AML-193 (cell line): ENCODE measurements around the gene TXN.
"Not testable (repeated sequence)": the region's sequence is repeated elsewhere in the genome, so short reads cannot be mapped to it uniquely, and the experiment has no call there.

Source experiments
- DNase-seq, 2 experiments: peaks; one replicate each; lab custom pipeline; 2025; lab: John Stamatoyannopoulos, UW

The TXN gene

DNA sequence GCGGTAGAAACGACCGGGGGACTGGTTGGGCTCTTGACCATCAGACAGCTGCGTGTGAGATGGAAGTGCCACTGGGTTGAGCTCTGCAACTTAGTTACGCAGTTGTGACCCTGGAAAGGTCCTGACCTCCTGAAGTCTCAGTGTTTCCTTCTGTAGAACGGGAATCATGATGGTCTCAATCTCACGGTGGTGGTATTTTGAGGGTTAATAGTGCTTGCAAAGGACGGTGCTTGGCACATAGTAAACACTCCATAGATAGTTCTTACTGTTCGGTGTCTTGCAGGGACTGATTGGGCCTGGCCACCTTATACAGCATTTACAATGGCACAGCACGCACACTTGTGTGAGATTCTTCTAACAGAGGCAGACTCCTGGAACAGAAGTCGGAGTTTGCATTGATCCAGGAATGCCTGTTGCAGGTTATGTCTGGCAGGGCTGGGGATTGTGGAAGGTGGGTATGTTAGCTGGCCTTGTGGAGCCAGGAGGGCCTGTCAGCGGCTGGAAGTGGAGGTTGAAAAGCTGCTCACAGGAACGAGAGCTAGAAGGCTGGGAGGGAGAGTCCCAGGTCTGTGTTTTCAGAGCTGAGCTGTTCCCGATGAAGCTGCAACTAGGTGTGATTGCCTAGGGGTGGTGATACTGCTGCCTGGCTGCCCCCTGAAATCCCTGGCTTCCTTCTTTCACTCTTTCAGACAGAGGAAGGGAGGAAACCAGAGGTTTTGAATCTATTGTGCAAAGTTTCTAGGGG lies 962 bp upstream of the TXN start:
- peak; percentile 19 to 36 for DNase-seq

DNA sequence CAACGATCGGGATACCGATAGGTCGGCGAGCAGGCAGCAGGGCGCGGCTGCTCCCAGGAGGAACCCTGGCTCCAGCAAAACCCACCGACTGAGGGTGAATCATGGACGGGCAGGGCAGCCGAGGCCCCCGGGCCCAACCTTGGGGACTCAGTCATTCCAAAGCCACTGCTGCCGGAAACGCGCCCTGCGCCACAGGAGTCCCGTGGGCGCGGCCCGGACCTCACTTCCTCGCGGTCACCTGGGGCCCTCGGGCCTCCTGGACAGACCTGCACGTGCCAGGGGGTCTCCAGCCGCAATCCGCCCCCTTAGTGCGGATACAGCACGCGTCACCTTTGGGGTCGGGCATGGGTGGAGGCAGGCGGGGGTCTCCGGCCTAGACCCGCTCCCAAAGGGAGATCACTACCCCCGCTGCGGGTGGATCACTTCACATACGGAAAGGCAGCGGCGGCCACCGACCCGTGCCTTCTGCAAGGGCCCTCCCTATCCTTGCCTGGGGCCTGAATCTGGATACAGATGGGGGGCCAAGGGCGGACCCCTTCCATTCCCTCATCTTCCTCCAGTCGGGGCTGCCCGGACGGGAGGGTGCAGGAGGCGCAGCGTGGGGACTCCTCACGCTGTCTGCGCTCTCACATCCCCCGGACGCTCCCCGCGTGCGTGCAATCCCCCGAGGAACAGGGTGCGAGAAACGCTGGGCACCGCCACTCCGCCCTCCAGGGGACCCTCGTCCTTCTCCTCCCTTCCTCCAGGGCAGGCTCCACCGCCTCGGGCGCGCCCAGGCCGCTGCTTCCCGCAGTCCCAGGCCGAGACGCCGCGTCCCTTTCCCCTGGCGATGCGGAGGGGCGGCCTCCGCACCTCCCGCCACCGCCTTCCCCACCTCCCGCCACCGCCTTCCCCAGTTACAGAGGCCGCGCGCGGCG lies 586 bp downstream of the TXN start:
- DNase-seq = peak in 1 of 2 experiments; percentile 29

- no peak for DNase-seq
These were observed 1.3 kb downstream of the TXN start for GRCh38 chr9:110255034-110255462.

GRCh38 chr9:110254500-110254899 lies 1.8 kb downstream of the TXN start:
- no peak for DNase-seq

- peak; percentile 16 to 21 for DNase-seq
These were observed 3.7 kb downstream of the TXN start for GRCh38 chr9:110252509-110253139.

DNA sequence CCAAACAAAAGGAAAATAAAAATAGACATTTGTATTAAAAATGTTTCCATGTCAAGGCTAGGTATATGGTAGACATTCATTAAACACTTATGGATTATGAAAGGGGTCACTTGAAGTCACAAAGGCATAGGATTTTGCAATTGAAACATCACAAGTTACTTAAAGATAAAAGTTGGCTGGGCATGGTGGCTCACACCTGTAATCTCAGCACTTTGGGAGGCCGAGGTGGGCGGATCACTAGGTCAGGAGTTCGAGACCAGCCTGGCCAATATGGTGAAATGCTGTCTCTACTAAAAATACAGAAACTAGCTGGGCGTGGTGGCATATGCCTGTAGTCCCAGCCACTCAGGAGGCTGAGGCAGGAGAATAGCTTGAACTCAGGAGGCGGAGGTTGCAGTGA lies 4.5 kb downstream of the TXN start:
- DNase-seq = not testable (repeated sequence)

DNA sequence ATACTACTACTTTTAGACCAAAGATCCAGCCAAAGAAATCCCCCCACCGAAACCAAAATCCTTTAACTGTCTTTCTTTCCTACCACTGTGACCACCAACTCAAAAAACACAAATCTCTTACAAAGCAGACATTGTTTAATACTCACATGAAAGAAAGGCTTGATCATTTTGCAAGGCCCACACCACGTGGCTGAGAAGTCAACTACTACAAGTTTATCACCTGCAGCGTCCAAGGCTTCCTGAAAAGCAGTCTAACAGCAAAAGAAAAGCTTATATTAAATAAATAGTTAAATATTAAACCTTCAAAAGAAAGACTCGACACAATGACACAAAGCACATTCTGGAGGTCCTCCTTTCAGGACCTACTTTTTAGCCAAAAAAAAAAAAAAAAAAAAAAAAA lies 5.1 kb downstream of the TXN start:
- no peak for DNase-seq

DNA sequence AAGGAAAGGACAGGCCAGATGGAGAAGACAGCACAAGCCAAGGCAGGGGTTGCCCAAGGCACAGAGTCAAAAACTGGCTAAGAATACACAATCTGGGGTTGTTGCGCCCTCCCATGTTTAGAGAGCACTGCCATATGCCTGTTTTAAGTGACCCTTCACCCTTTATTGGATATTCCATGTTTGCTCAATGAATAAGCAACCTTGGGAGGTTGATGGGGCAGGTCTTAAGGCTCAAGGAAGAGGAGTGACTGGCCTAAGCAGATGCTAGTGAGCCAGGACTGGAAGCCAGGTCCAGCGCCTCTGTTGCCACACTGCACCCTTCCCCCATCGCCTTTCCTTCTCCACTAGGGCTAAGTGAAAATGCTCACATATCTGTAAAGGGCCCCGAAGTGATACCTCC lies 6.7 kb downstream of the TXN start:
- DNase-seq = no peak

- DNase-seq = no peak
These were observed 7.9 kb downstream of the TXN start for GRCh38 chr9:110248361-110248760.

- DNase-seq = no peak
These were observed 10.1 kb downstream of the TXN start for GRCh38 chr9:110246214-110246613.

DNA sequence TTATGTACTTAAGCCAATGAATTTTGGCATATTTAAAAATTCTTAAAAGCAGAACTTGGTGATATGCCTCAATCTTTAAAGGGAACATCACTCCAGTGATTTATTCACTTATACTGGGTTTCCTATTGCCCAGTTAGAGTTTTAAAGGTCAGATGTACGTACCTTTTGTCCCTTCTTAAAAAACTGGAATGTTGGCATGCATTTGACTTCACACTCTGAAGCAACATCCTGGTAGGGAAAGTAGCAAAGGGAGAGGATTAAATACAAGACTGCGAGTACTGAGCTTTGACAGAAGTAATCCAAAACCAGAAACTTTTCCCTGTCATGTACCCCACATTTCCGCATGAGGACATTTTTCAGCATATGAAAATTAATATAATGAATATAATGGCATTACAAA lies 11.7 kb downstream of the TXN start:
- DNase-seq = no peak

GRCh38 chr9:110241858-110242321 lies 14.4 kb downstream of the TXN start:
- no peak for DNase-seq

DNA sequence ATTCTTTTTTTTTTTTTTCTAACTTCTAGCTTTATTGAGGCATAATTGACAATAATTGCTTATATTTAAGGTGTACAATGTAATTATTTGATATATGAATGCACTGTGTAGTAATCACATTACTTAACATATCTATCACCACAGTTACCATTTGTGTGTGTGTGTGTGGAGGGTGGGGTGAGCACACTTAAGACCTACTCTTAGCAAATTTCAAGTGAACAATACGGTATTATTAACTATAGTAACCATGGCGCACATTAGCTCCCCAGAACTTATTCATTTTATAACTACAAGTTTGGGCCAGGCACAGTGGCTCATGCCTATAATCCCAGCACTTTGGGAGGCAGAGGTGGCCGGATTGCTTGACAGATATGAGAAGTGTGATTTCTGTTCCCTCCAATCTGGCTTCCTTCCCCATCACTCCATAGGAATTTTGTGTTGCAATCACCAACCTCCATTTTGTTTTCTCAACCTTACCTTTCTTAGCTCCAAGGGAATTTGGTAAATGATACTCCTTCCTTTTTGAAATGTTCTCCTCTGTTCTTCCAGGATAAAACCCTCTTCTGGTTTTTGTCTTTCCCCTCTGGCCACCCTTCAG lies 14.9 kb downstream of the TXN start:
- DNase-seq = no peak

- peak in 1 of 2 experiments; percentile 12 for DNase-seq
These were observed 16.1 kb downstream of the TXN start for GRCh38 chr9:110240198-110240597.

- no peak for DNase-seq
These were observed 28.0 kb downstream of the TXN start for GRCh38 chr9:110228321-110228720.

GRCh38 chr9:110224583-110224982 lies 31.7 kb downstream of the TXN start:
- no peak for DNase-seq

- no peak for DNase-seq
These were observed 35.5 kb downstream of the TXN start for GRCh38 chr9:110220809-110221208.

GRCh38 chr9:110217656-110218099 lies 38.6 kb downstream of the TXN start:
- DNase-seq = peak; percentile 57 to 61

GRCh38 chr9:110214586-110215355 lies 41.5 kb downstream of the TXN start:
- DNase-seq = no peak

DNA sequence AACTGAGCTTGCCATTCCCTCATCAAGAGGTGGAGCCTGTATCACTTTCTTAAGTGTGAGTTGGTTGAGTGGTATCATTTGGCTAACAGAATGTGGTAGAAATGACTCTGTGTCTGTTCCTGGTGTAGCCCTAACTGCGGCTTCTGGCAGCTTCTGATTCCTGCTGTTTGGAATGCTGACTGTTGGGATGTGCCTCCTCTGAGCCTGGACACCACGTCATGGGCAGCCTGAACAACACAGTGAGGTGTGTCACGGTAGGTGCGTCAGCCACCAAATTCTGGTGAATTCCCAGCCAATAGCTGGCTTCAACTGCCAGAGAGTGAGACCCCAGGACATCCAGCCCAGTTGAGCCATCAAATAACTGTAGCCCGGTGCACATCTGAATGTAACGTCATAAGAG lies 42.2 kb downstream of the TXN start:
- DNase-seq = no peak

- DNase-seq = no peak
These were observed 42.8 kb downstream of the TXN start for GRCh38 chr9:110213413-110214044.
